Right kidney (tissue), 1 donor: Measurements from ENCODE around the gene SLC9C1.

Experiments
- DNase-seq: peaks from one replicate; pipeline ENCODE4 v3.0.0-alpha.2; 2016

SLC9C1 gene

DNA sequence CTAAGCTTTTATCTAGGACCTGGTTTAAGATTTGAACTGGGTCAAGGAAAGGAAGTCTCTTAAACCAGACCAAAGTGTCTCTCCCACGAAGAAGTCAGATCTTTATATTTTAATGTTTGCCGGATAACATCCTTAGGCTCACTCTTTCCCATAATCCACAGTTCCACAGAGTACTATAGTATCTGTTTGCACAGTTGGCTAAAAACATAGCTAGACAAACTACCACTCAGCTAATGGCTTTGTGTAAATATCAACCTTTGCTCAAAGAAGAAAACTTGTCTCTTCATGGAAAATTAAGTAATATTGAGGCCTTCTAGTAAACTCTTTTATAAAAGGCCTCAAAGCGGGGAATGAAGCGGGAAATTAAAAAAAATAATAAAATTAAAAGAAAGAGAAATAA, 13.5 kb upstream of the SLC9C1 start:
- no peak for DNase-seq

DNA sequence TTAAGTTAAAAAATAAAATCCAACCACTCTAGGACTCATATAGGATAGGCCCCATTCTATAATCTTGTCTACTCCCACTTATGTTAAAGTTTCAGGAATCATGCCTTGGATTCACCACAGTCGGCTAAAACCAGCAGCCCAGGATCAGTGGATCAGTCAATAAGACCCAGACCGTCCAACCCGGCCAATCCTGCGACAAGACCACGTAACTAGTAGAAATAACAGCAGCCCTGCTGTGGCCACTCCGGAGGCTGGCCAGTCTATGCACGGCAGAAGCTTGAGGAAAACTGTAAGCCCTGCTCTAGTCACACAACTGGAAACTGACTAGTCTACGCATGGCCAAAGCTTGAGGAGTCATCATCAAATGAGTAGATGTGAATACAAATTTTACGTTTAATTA, 12.8 kb upstream of the SLC9C1 start:
- DNase-seq, result no peak

DNA sequence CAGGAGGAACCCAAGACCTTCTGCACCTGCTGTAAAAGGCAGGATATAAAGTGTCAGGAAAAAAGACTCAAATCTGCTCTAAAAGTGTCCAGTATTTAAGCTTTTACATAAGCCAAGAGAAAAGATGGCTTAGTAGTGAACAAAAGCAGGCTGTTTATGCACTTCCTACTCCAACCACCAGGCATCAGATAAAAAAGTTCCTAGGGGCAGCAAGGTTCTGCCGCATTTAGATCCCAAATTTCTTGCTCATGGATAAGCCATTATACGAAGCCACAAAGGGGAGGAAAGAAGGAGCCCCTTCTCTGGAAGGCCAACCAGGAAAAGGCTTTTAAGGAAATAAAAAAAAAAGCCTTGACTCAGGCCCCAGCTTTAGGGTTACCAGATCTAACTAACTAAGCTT, 10.6 kb upstream of the SLC9C1 start:
- DNase-seq, result no peak

DNA sequence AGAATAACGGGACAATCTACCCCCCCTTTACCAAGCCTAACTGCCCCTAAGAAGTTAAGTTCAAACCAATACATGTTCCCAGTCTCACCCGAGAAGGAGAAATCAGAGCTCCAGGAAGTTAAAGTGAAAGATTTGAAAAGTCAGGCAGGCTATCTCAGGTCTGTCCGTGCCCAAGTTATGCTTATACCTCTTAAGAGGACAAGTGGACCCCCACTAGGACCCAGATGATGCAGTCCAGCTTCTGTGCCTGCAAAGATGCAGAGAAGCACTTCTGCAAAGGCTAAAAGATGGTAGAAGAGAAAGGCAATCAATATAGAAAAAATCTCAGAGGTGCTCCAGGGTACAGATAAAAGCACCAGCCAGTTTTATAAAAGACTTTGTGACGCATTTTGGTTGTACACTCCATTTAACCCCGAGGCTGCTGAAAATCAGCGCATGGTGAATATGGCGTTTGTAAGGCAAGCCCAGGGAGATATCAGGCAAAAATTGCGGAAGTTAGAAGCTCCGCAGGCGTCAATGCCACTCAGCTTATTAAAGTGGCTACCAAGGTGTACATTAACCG, 9.8 kb upstream of the SLC9C1 start:
- peak; percentile 69 for DNase-seq

DNA sequence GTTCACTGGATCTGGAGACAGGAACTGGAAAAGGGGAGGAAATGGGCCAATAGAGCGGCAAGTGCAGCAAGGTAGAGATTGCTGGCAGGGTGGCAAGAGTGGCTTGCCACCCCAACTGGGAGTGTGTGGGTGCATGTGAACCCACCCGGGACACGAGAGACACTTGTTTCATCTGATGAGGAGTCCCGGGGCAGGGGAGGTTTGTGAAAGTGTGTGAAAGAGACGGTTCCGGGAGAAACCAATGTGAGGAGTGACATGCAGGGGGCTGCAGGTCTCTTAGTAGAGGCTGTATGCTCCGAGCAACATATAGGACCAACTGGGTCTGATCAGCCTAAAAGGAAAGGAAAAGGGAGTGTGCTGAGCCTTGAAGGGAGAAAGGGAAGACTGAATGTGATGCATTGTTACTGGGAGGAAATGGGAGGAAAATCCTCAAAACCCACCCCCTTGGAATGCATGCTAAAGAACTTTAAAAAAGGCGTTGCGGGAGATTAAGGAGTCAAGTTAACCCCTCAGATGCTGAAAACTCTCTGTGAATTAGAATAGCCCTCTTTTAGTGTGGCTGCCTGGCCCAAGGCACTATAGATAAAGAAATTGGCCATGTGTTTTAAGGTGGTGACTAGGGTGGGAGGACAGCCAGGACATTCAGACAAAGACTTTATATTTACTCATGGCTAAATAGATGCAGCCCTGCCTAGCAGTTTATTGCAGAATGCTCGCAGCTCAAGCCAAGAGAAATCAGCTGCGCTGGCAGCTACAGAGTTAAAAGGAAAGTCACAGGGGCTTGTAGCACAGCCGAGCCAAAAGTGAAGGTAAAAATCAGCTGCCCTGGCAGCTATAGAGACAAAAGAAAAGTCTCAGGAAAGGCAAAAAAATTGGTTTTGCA, 9.1 kb upstream of the SLC9C1 start:
- DNase-seq, result peak; percentile 69

DNA sequence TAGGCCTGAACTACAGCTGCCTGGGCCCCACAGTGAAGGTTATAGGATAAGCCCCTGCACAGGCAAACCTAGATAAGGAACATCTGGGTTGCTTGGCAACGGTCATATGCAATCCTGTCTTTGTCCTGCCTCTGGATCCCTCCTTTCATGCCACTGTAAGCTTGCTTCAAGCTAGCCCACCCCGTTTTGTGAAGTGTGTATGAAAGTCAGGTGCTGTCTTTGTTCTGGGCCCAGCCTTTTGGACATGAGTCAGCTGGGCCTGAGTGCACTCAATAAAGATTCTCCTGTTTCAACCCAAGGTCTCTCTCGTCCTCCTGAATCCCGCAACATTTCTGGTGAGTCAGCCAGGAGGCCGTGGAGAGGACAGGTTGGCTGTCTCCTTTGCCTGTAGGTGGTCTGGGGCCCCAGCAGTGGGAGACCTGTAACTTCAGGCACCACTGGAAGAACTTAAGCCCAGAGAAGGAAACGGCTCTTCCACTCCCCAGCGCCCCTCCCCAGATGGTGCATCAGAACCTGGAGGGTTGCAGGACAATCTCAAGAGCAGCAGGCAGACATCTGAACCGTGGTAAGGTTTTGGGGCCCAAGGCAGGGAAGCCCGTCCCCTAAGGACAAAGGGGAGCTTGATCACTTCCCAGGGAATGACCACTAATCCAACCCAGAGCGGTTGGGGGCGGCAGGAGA, 8.3 kb upstream of the SLC9C1 start:
- DNase-seq, result no peak

DNA sequence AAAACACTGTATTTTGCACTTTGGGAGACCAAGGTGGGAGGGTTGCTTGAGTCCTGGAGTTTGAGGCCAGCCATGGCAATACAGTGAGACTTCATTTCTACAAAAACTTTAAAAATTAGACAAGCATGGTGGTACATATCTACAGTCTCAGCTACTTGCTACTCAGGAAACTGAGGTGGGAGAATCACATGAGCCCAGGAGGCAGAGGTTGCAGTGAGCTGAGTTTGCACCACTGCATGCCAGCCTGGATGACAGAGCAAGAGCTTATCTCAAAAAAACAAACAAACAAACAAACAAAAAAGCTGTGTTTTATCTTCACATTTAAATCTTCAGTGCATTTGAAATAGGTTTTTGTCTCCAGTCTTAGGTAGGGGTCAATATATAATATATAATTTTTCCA, 4.8 kb upstream of the SLC9C1 start:
- no peak for DNase-seq

DNA sequence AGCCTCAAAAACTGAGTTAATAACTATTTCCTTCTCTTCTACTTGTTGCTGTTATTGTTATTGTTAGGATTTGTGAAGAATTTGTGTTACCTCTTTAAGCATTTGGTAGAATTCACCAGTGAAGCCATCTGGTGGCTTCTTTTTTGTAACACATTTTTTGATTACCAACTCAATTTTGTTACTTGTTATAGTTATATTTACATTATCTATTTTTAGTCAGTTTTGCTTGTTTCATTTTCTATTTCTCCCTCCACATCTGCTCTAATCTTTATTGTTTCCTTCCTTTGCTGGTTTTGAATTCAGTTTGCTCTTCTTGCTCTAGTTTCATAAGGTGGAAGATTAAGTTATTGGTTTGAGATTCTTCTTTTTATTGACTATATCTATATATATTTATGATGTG, 3.7 kb upstream of the SLC9C1 start:
- no peak for DNase-seq

DNA sequence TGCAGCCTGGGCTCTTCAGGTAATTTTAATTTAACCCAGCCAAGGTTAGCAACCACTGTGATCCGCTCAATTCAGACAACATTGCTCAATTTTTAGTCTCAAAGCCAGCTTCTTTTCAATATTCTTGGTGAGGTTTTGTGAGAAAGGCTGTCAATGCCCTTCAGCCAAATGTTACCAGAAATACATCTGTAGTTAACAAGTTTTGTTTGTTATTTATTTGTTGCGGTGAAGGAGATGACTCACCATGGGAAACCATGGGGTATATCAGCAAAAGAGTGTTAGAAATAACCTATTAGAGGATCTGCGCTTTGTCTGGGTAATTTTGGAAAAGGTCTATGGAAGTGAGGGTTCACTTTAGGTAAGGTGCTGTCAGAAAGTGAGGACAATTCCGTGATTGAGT, 5.0 kb downstream of the SLC9C1 start:
- no peak for DNase-seq

DNA sequence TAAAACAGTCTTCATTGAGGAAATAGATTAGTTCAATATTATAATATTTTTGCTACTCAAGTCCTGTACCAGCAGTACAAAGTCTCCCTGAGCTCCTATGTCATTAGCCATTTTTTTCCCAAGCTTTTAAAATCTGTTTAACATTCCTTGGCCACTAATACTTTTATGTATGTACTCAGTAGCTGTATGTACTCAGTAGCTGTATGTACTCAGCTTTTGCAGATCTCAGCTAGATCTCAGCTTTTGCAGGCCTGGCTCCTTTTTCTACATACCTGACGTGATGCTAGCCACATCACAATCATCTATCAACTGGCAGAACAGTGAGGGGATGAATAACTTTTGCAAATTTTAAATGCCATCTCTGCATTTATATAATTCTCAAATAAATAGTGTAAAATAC, 13.8 kb downstream of the SLC9C1 start:
- no peak for DNase-seq

DNA sequence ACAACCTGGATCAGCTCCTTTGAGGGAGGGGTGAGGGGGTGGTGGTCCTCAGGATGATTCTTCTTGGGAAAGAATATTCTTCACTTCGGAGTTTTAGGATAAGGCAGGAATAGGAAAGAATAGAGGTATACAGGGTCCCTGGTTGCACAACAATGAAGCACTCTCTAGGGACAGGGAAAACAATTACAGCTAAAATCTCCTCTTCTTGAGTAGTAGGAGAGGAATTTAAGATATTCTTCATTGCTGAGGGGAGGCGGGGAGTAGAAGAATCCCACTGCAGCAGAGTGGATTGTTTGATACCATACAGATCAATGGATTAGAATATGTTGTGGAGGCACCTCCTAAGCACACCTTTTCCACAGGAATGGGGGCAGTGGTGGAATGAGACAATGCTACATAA, 20.5 kb downstream of the SLC9C1 start:
- no peak for DNase-seq

DNA sequence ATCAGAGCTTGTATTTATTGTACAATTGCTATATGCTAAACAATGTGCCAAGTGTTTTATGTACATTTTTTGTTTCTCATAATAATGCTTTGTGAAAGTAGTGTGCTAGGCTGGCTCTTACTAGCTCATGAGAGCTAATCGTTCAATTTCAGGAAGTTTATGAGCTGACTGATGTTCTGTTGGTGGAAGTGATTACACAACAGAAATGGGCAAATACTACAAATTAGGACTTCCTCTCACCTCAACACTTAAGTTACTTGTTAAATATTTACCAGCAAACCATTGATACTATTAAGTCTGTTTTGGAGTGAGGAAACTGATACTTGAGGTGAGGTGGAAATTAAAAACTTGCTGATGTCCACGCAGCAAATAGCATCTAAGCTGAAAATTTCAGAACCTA, 32.3 kb downstream of the SLC9C1 start:
- no peak for DNase-seq

DNA sequence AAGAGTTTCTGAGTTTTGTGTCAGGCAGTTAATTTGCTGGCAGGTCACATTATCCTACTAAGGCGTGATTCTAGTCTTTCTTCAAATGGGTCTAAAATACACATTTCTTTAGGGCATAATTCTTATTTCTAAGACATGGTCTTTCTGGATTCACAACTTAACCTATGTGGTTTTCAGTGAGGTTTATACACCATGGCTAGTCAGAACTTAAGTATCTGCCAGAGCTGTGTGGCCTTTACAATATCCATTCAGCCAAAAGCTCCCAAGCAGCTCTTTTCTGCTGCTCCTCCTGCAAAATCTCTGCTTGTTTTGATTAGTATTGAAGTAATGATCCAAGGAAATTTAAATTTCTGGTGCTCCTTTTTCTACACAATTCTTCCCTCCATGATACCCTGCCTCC, 33.5 kb downstream of the SLC9C1 start:
- DNase-seq, result no peak

DNA sequence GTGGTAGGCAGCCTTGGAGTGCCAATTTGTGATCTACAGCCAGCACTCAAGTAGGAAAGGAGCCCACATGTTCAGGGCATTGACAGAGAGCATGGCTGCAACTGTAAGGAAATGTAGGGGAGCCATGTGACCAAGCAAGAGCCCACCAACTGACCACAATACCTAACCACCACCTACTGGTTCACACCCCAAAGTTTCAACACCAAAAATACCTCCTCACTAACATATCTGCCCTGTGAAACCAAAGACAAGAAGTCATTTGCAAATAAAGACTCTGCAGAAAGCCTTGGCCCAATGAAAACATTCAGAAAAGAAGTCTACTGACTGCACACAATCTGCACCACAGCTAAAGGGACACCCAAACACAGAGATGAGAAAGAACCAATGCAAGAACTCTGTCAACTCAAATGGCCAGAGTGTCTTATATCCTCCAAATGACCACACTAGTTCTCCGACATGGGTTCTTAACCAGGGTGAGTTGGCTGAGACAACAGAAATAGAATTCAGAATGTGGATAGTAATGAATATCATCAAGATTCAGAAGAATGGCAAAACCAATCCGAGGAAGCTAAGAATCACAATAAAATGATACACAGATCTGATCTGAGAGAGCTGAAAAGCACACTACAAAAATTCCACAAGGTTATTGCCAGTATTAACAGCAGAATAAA, 40.6 kb downstream of the SLC9C1 start:
- DNase-seq, result no peak

DNA sequence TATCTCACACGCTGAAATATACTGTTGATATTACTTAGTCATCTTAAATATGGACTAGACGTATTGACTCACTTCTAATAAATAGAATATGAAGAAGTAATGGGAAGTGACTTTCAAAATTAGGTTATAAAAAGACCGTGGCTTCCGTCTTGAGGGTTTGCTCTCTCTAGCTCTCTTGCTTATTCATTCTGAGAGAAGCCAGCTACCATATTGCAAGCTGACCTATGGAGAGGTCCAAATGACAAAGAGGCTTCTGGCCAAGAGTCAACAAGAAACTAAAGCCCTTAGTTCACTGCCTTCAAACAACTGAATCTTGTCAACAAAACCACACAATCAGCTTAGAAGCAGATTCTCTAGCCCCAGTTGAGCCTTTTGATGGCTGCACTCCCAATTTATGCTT, 46.1 kb downstream of the SLC9C1 start:
- DNase-seq, result no peak

DNA sequence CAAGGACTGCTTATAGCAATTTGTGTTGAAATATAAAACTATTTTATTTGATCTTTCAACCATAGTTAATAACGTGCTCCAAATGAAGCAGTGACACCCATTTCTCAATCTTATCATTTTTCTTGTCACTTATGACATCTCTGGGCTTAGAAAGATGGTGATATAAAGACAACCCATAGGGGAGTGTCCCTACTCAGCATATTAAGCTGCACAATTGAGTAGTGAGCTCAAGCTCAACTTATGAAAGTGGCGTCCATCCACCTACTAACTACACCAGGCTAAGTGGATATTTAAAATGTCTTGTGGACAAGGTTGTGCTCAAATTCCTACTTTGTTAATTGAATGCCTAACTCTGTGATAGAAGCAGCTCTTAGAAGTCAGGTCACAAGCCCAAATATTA, 46.7 kb downstream of the SLC9C1 start:
- DNase-seq, result no peak

DNA sequence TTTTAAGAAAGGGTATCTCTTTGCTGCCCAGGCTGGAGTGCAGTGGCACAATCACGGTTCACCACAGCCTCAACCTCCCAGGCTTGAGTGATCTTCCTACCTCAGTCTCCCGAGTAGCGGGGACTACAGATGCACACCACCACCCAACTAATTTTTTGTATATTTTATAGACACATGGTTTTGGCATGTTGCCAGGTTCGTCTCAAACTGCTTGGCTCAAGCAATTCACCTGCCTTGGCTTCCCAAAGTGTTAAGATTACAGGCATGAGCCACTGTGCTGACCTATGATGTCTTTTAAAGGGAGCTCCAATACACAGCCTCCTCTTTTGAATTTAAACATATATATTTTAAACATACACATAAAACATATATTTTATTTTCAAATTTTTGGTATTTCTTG, 60.9 kb downstream of the SLC9C1 start:
- no peak for DNase-seq

DNA sequence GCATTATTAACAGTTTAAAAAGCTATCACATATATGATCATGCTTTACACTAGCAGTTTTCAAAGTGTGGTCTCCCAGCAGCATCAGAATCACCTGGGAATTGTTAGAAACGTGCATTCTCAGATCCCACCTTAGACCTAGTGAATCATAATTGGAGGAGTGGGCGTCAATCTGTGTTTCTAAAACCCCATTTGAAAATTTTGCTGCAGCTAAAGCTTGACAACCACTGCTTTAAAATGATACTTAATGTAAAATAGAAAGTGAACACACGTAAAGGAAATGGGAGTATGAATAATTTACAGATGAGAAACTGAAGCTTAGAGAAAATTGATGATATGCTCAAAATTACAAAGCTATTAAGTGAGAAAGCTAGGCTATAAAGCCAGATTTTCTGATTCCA, 62.3 kb downstream of the SLC9C1 start:
- no peak for DNase-seq

DNA sequence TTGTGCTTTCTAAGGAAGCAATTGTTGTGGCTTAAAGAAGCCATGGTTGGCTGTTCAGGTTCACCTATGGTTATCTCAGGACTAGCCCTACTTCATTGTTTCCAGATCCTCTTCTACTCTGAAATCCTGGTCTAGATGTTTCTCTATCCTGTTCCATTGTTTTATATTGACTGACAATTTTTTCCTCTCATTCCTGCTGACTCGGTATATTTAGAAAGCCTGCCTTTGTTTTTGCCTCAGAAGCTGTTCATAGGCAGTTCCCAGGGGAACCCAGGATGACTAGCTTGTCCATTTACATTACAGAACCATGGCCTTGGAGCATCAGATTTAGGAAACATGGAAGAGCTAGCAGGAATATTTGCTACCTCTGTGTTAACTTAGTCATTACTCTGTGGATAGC, 64.0 kb downstream of the SLC9C1 start:
- no peak for DNase-seq

DNA sequence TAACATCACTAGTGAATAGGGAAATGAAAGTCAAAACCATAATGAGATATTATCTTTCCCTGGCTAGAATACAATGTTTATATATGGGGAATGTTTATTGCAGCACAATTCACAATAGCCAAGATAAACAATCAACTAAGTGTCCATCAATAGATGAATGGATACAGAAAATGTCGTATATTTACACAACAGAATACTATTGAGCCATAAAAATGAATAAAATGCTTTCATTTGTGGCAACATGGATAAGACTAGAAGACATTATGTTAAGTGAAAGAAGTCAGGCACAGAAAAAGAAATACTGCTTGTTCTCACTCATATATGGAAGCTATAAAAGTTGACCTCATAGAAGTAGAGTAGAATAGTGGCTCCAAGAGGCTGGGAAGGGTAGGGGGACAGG, 65.2 kb downstream of the SLC9C1 start:
- no peak for DNase-seq

DNA sequence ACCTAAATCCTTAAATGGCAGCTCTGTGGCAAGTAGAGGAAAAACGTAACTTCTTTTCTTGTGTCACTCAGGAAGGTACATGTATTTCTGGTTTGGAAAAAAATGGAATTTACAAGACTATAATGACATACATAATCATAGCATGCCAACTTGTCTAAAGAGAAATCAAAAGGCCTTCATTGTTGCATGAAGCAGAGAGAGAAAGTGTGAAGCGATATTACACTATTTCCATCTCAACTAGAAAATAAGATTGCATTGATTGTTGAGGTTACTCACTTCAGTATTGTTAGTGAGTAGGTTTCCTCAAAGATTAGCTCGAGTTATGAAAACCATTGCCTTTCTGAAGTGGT, 93.7 kb downstream of the SLC9C1 start:
- DNase-seq, result no peak

DNA sequence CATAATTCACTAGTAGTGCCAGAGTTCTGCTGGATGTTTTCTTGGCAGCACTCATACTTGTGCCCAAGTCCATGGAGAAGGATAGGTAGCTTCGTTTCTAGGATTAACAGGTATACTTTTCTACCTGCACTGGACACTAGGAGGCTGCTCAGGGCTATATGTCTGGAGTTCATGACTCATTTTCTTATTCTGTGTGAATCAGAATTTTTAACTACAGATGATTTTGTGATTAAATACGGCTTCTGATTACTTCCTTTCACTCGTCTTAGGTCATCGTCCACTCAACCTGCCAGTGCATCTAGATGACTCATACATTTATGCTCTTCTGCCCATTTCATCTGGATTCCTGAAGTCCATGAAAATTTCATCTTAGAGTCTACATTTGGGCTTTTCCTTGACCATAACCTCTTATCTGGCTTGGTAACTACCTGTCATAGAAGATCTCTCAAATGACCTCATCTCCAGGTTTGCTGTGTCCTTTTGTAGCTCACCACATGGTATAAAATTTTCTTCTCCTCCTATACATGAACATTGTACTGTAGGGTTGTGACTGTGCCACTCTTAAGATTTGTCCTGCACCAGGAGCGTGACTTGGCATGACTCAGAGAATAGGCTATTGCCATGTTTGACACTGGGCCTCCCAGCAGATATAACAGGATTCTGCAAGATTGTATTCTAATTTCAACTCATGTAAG, 94.2 kb downstream of the SLC9C1 start:
- DNase-seq, result no peak

DNA sequence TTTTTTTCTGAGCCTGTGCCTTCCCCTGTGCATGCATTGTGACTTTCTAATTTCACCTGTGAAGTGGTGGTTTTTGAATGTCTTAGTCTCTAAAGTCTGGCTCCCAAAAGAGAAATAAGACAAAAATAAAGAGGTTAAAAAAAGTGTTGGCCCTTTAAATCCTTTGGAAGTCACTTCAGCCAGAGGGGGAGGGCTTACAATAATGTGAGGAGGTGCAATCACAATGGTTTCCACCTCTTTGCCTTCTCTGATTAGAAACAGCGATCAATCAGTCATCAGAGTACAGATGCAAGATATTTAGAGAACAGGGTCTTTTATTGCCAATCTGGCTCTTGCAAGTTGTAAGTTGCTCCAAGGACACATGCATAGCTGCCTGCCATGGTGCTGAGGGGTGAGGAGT, 96.9 kb downstream of the SLC9C1 start:
- DNase-seq, result no peak
